Smooth muscle cell of bladder (primary cell): ENCODE measurements around the gene DPYSL3. TPM values are rescaled to one million over a fixed set of nuclear protein-coding genes. Genes with fewer than 3 reads are reported as not detected.

Source experiments
- total RNA-seq: library from RNA; depleted of rRNA; stranded (reverse); fragments of >200 nt; gene quantifications from 2 replicates; pipeline ENCODE4 v1.2.3, GENCODE V29; 2014

DPYSL3 gene
- 106 and 119 TPM in 2 replicates for total RNA-seq

GRCh38 chr5:147509710-147510651, at the start of gene DPYSL3:
Gene DPYSL3, minus strand, starts transcription at chr5:147510068. Its CDS starts 210 bp downstream, at chr5:147509858.

